Measurements from ENCODE around the gene SERPINB10. TPM values are rescaled to one million over a fixed set of nuclear protein-coding genes. Genes with fewer than 3 reads are reported as not detected.
"Not testable (repeated sequence)": the region's sequence is repeated elsewhere in the genome, so short reads cannot be mapped to it uniquely, and the experiment has no call there.

SERPINB10 gene
- total and polyA plus RNA-seq, 8 donors: 0.10 to 0.58 (median 0.30) TPM; not detected in 1

DNA sequence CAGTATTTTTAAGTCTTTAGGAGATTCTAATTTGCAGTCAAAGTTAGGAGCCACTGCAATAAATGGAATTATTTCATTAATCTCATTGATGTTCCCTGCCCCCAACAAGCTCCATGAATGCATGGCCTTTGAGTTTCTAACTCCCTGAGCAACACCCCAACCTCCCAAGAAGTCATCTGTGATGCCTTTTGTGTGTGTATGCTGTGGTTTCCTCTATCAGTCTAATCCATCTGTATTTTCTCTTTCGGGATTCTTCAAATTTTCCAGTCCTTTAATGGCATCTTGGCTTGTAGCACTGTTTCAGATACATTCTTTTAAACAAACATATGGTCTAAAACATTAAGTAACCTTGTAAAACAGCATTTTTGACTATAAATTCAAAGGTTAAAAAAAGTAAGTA lies 16.8 kb downstream of the SERPINB10 start:
- intact Hi-C loops (cut with DNase I): no loop called here
- ATAC-seq: no peak

GRCh38 chr18:63928331-63928730 lies 20.6 kb downstream of the SERPINB10 start:
- H3K27ac ChIP-seq: peak overlapping the region in 1 of 2 donors; percentile 60
- intact Hi-C loops (cut with DNase I): no loop called here
- no peak for DNase-seq
- TF ChIP-seq CTCF (IDR thresholded peaks at IDR 0.05): no peak
- H3K27me3 ChIP-seq: no peaks in the 10 kb centered on the region
- no peaks in the 10 kb centered on the region for H3K9me3 ChIP-seq
- H3K36me3 ChIP-seq: no peaks in the 10 kb centered on the region
- H3K4me3 ChIP-seq: no peak overlapping the region
- no peak for ATAC-seq
- peaks cover 0 to 15% of the 10 kb centered on the region in 2 donors for H3K4me1 ChIP-seq

More for the DNA sequence above, 16.8 kb downstream of the SERPINB10 start:
- Histone ChIP-seq H3K4me1 (peaks cover 0 to 12% of the 10 kb centered on the region in 2 donors), H3K4me3 (no peak overlapping the region), H3K27ac (no peak overlapping the region), H3K9me3 (no peaks in the 10 kb centered on the region), H3K36me3 (no peaks in the 10 kb centered on the region), H3K27me3 (no peaks in the 10 kb centered on the region)
- TF ChIP-seq CTCF (IDR thresholded peaks at IDR 0.05): no peak
- no peak for DNase-seq

- ATAC-seq; H3K9me3 ChIP-seq; H3K4me3 ChIP-seq; H3K36me3 ChIP-seq; H3K27me3 ChIP-seq; intact Hi-C loops (cut with DNase I); DNase-seq: not testable (repeated sequence)
- H3K4me1 ChIP-seq: peaks cover 0 to 15% of the 10 kb centered on the region in 2 donors
- H3K27ac ChIP-seq: peak overlapping the region in 1 of 2 donors; percentile 65
These were observed 21.6 kb downstream of the SERPINB10 start for GRCh38 chr18:63929369-63929768.

DNA sequence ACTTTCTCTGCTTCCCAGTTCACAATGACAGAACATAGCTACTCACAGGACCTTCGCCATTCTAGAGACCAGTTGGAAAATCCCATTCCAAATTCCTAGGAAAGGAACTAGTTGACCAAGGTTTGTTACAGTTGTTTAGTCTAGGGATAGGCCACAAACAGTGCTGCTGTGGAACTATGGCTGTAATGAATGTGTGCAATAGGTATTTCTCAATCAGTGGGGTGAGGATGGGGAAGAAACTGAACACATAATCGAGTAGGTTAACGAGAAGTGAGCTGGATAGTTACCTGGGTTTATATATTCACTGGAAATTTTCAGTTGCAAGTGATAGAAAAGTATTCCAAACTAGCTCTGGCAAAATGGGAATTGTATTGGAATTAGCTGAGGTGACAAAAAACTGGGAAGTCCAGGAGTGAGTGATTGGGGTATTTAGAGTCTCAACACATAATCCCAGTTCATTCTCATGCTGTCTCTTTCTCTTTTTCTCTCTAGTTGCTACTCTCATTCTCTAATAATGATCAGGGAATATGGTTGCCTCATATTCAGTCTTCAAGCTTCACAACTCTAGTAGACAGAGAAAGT lies 23.1 kb downstream of the SERPINB10 start:
- Histone ChIP-seq H3K4me3 (no peak overlapping the region), H3K36me3 (no peaks in the 10 kb centered on the region), H3K27ac (peak overlapping the region in 1 of 2 donors; percentile 65), H3K9me3 (no peaks in the 10 kb centered on the region), H3K27me3 (peaks cover 0 to 4% of the 10 kb centered on the region in 2 donors), H3K4me1 (peaks cover 0 to 18% of the 10 kb centered on the region in 2 donors)
- ATAC-seq (no peak), DNase-seq (no peak)
- TF ChIP-seq CTCF (IDR thresholded peaks at IDR 0.05): no peak
- intact Hi-C loops (cut with DNase I): no loop called here

GRCh38 chr18:63936156-63936931 lies 28.6 kb downstream of the SERPINB10 start:
- DNase-seq (peak; percentile 32 to 98 (median 78)), ATAC-seq (peak; percentile 100)
- H3K36me3 ChIP-seq: no peaks in the 10 kb centered on the region
- peak overlapping the region in 1 of 2 donors; percentile 67 for H3K27ac ChIP-seq
- peaks cover 6 to 12% of the 10 kb centered on the region in 2 donors for H3K4me1 ChIP-seq
- peak overlapping the region; percentile 39 to 49 for H3K4me3 ChIP-seq
- intact Hi-C loops (cut with DNase I): no loop called here
- TF ChIP-seq CTCF (IDR thresholded peaks at IDR 0.05): peak; percentile 53 to 72
- H3K9me3 ChIP-seq: no peaks in the 10 kb centered on the region
- H3K27me3 ChIP-seq: peaks cover 4 to 38% of the 10 kb centered on the region in 2 donors
